Thoracic aorta (tissue), 2 donors: ENCODE measurements around the gene LRP10. TPM values are rescaled to one million over a fixed set of nuclear protein-coding genes. Genes with fewer than 3 reads are reported as not detected.

ENCODE experiments used
- ATAC-seq: fragments of 150-250 bp; one replicate; pipeline ENCODE4 v1.8.0; 2017; ENCODE audit warnings: low read depth; ENCODE audit not compliant: insufficient number of reproducible peaks, low FRiP score
- DNase-seq: peaks from one replicate; pipeline ENCODE4 v3.0.0-alpha.2; 2020; ENCODE audit warnings: low spot score
- H3K27ac ChIP-seq, 2 donors: fragments of 200-600 bp; sonication (generic); 1 replicate in 1 of 2; 2 replicates in 1 of 2; pipeline ENCODE4 v1.5.1; 2016; ENCODE audit warnings: mild to moderate bottlenecking in 2 of 2, moderate library complexity in 2 of 2
- H3K27me3 ChIP-seq: fragments of 200-600 bp; sonication (generic); replicated peaks from 2 replicates; pipeline ENCODE4 v1.6.0; 2016; ENCODE audit warnings: mild to moderate bottlenecking; ENCODE audit not compliant: insufficient read depth
- H3K36me3 ChIP-seq: fragments of 200-600 bp; sonication (generic); one replicate; pipeline ENCODE4 v1.5.1; 2016
- H3K4me1 ChIP-seq, 2 donors: fragments of 200-600 bp; sonication (generic); 1 replicate in 1 of 2; 2 replicates in 1 of 2; pipeline versions ENCODE4 v1.5.1 to v1.6.0; 2016; ENCODE audit warnings: low read depth in 2 of 2, mild to moderate bottlenecking in 1 of 2; ENCODE audit not compliant: control insufficient read depth in 1 of 2
- H3K4me3 ChIP-seq: fragments of 200-600 bp; sonication (generic); 2 replicates; pipeline ENCODE4 v1.5.1; 2016; ENCODE audit warnings: mild to moderate bottlenecking
- H3K9me3 ChIP-seq: fragments of 200-600 bp; sonication (generic); 2 replicates; pipeline ENCODE4 v1.5.1; 2016
- total RNA-seq, 2 donors: library from RNA; depleted of rRNA; stranded (reverse); fragments of >200 nt; gene quantifications; one replicate each; pipeline versions ENCODE4 v1.1.0 to v1.2.3, GENCODE V29; 2016
- TF ChIP-seq, protein P1 (sequence below): fragments of 200-600 bp; sonication (generic); IDR thresholded peaks from one replicate; pipeline ENCODE4 v1.5.1; 2019; ENCODE audit warnings: antibody characterized with exemption

The LRP10 gene
- total RNA-seq, 2 donors from 2014 or later: 158 to 209 TPM

GRCh38 chr14:22829661-22830442 is 41.7 kb upstream of the LRP10 start, which contains the start of gene MRPL52:
TSS of gene MRPL52 (plus strand) at chr14:22829887. CDS start at chr14:22829913, 26 bp downstream.
- ATAC-seq: peak; percentile 86
- Histone ChIP-seq H3K36me3 (no peaks in the 10 kb centered on the region), H3K4me1 (peaks cover 7 to 16% of the 10 kb centered on the region in 2 donors), H3K27ac (peak within 1 kb of the TSS; percentile 60 to 70), H3K9me3 (no peaks in the 10 kb centered on the region), H3K27me3 (no peaks in the 10 kb centered on the region), H3K4me3 (peak within 1 kb of the TSS; percentile 92)
- TF ChIP-seq, protein P1, sequence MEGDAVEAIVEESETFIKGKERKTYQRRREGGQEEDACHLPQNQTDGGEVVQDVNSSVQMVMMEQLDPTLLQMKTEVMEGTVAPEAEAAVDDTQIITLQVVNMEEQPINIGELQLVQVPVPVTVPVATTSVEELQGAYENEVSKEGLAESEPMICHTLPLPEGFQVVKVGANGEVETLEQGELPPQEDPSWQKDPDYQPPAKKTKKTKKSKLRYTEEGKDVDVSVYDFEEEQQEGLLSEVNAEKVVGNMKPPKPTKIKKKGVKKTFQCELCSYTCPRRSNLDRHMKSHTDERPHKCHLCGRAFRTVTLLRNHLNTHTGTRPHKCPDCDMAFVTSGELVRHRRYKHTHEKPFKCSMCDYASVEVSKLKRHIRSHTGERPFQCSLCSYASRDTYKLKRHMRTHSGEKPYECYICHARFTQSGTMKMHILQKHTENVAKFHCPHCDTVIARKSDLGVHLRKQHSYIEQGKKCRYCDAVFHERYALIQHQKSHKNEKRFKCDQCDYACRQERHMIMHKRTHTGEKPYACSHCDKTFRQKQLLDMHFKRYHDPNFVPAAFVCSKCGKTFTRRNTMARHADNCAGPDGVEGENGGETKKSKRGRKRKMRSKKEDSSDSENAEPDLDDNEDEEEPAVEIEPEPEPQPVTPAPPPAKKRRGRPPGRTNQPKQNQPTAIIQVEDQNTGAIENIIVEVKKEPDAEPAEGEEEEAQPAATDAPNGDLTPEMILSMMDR: no peak
- DNase-seq: no peak

GRCh38 chr14:22830443-22831010 is 41.0 kb upstream of the LRP10 start:
- TF ChIP-seq, protein P1: no peak
- no peaks in the 10 kb centered on the region for H3K36me3 ChIP-seq
- H3K9me3 ChIP-seq: no peaks in the 10 kb centered on the region
- H3K4me3 ChIP-seq: peak overlapping the region; percentile 92
- H3K27me3 ChIP-seq: no peaks in the 10 kb centered on the region
- ATAC-seq (no peak), DNase-seq (no peak)
- H3K27ac ChIP-seq: no peak overlapping the region
- peaks cover 7 to 14% of the 10 kb centered on the region in 2 donors for H3K4me1 ChIP-seq

DNA sequence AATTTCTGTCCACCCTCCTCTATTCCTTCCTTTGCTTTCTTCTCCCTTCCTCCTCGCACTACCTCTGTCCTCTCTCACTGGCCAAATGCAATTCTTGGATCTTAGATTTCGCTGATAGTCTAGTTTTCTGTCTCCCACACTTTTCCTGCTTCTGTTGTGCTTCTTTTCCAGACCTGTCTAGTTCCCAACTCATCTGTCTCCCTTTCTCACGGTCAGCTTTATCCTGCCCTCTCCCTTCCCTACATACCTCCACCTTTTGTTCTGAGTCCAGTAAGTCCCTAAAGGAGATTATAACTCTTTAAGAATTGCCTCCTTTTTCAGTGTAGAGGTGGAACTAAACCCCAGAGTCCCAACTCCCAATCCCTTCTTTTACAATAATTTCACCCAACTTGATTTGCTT is 36.0 kb upstream of the LRP10 start:
- H3K9me3 ChIP-seq: no peaks in the 10 kb centered on the region
- ATAC-seq (no peak), DNase-seq (no peak)
- peak overlapping the region in 1 of 2 donors; percentile 98 for H3K27ac ChIP-seq
- no peaks in the 10 kb centered on the region for H3K27me3 ChIP-seq
- no peak overlapping the region for H3K4me3 ChIP-seq
- TF ChIP-seq, protein P1: no peak
- peaks cover 19 to 29% of the 10 kb centered on the region in 2 donors for H3K4me1 ChIP-seq
- no peaks in the 10 kb centered on the region for H3K36me3 ChIP-seq

DNA sequence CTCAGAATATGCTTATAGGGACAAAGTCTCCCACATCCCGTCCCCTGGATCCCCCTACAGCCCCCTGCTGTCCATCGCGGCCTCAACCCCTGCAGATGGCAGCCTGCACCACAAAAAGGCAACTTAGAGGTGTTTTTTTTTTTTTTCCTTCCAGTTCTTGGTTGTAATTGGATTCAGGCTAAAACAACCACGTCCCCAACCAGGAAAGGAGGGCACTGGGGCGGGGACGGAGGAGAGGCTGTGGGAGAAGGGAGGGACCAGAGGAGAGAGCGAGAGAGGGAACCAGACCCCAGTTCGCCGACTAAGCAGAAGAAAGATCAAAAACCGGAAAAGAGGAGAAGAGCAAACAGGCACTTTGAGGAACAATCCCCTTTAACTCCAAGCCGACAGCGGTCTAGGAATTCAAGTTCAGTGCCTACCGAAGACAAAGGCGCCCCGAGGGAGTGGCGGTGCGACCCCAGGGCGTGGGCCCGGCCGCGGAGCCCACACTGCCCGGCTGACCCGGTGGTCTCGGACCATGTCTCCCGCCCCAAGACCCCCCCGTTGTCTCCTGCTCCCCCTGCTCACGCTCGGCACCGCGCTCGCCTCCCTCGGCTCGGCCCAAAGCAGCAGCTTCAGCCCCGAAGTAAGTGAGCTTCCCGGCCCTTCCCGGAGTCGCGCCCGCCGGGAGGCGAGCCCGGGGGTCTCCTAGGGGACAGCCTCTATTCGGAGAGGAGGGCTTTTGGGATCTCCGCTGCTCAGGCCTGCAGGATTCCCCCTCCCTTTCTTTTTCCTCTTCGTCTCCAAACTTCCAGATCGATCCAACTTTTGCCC is 35.0 kb upstream of the LRP10 start, which contains the start of gene MMP14:
Gene MMP14 (plus strand): TSS at position 285 of the 813 bp plus-strand sequence. CDS start 233 bp downstream, at position 518.
- H3K36me3 ChIP-seq: peaks cover 9% of the 10 kb centered on the region
- H3K27me3 ChIP-seq: no peaks in the 10 kb centered on the region
- ATAC-seq: peak; percentile 71
- peak within 1 kb of the TSS; percentile 96 for H3K4me3 ChIP-seq
- H3K4me1 ChIP-seq: peaks cover 16 to 35% of the 10 kb centered on the region in 2 donors
- peak within 1 kb of the TSS; percentile 95 to 98 for H3K27ac ChIP-seq
- TF ChIP-seq, protein P1: peak; percentile 55
- DNase-seq: peak; percentile 77
- H3K9me3 ChIP-seq: no peaks in the 10 kb centered on the region
